ENCODE results near the gene ZNF669. TPM values are rescaled to one million over a fixed set of nuclear protein-coding genes. Genes with fewer than 3 reads are reported as not detected.
A peak's percentile ranks its signal among the peaks of the same experiment; 100 is the strongest.

Gene ZNF669
- total and polyA plus RNA-seq, 2 experiments from 2014 or later = 13.7 to 25.4 TPM

DNA sequence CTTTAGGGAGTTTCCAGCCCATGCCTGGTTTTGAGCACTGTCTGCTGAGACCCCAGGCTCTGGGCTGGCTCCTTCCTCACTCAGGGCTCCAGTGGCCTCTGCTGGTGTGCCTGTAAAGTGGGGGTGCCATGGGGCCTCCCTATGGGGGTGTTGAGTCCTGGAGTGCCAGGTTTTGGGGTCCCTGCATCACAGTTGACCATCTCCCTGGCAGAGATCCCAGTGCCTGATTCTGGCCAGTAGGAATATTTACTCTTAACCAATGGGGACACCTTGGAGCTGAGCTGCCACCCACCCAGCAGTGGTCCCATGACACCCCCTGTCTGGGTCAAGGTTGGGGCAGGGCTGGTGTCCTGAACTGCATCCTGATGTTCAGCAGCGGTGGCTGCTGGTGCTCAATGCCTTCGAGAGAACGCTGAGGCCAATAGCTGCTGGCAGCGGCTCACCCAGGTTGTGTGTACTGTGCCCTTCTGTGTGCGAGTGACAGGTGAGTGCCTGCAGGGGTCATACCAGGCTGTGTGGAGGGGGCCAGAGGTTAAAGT is 9.6 kb upstream of the ZNF669 start:
- H4K20me1 ChIP-seq (replicated peaks; ENCODE audit: insufficient read depth) = no peaks in the 10 kb centered on the region

DNA sequence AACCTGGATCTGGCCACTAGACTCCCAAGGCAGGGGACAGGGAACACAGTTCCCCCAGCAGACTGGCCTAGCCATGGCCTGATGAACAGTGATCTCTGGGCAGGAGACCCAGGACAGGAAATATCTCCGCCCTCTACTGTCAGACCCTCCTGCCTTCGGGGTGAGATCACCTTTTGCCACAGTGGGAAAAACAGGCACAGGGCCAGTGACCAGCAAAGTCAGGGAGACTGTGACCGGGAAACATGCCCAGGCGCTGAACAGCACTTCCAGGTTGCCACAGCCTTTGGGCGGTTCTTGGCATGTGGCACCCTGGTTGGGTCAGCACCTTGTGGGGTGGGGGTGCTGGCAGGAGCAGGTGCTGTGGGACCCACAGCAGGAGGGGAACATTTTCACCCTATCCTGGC is 8.9 kb upstream of the ZNF669 start:
- Mint-ChIP-seq H3K27me3 (ENCODE audit: insufficient read depth, low read depth, poor library complexity) (peaks cover 32% of the 10 kb centered on the region), H3K27ac (no peak overlapping the region), H3K4me1 (peaks cover 10% of the 10 kb centered on the region), H3K9me3 (peaks cover 6% of the 10 kb centered on the region; the same call in 2 of the 3 replicates), H3K36me3 (ENCODE audit: low read depth) (peaks cover 3% of the 10 kb centered on the region; the same call in 1 of the 3 replicates), H3K4me3 (peak overlapping the region; percentile 63)
- no peak for DNase-seq (ENCODE audit: low spot score)
- Histone ChIP-seq H2AFZ (no peak overlapping the region), H3K4me2 (peak overlapping the region; percentile 97; the same call in 1 of the 2 replicates), H3K4me3 (no peak overlapping the region), H3K9me2 (ENCODE audit: insufficient read depth) (no peaks in the 10 kb centered on the region), H3K27me3 (ENCODE audit: insufficient read depth) (peaks cover 45% of the 10 kb centered on the region), H3K36me3 (ENCODE audit: insufficient read depth) (no peaks in the 10 kb centered on the region), H4K20me1 (replicated peaks; ENCODE audit: insufficient read depth) (no peaks in the 10 kb centered on the region), H3F3A (replicated peaks; ENCODE audit: low read depth) (no peaks in the 10 kb centered on the region), H3K27ac (ENCODE audit: low read depth) (no peak overlapping the region), H3K4me1 (ENCODE audit: insufficient read depth) (peaks cover 3% of the 10 kb centered on the region), H3K79me2 (replicated peaks; ENCODE audit: insufficient read depth) (no peaks in the 10 kb centered on the region)
- TF ChIP-seq, protein P1, sequence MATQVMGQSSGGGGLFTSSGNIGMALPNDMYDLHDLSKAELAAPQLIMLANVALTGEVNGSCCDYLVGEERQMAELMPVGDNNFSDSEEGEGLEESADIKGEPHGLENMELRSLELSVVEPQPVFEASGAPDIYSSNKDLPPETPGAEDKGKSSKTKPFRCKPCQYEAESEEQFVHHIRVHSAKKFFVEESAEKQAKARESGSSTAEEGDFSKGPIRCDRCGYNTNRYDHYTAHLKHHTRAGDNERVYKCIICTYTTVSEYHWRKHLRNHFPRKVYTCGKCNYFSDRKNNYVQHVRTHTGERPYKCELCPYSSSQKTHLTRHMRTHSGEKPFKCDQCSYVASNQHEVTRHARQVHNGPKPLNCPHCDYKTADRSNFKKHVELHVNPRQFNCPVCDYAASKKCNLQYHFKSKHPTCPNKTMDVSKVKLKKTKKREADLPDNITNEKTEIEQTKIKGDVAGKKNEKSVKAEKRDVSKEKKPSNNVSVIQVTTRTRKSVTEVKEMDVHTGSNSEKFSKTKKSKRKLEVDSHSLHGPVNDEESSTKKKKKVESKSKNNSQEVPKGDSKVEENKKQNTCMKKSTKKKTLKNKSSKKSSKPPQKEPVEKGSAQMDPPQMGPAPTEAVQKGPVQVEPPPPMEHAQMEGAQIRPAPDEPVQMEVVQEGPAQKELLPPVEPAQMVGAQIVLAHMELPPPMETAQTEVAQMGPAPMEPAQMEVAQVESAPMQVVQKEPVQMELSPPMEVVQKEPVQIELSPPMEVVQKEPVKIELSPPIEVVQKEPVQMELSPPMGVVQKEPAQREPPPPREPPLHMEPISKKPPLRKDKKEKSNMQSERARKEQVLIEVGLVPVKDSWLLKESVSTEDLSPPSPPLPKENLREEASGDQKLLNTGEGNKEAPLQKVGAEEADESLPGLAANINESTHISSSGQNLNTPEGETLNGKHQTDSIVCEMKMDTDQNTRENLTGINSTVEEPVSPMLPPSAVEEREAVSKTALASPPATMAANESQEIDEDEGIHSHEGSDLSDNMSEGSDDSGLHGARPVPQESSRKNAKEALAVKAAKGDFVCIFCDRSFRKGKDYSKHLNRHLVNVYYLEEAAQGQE (IDR thresholded peaks at IDR 0.05; ENCODE audit: unreplicated experiment) = no peak
- TF ChIP-seq, protein P2, sequence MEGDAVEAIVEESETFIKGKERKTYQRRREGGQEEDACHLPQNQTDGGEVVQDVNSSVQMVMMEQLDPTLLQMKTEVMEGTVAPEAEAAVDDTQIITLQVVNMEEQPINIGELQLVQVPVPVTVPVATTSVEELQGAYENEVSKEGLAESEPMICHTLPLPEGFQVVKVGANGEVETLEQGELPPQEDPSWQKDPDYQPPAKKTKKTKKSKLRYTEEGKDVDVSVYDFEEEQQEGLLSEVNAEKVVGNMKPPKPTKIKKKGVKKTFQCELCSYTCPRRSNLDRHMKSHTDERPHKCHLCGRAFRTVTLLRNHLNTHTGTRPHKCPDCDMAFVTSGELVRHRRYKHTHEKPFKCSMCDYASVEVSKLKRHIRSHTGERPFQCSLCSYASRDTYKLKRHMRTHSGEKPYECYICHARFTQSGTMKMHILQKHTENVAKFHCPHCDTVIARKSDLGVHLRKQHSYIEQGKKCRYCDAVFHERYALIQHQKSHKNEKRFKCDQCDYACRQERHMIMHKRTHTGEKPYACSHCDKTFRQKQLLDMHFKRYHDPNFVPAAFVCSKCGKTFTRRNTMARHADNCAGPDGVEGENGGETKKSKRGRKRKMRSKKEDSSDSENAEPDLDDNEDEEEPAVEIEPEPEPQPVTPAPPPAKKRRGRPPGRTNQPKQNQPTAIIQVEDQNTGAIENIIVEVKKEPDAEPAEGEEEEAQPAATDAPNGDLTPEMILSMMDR (conservative IDR thresholded peaks at IDR 0.05; ENCODE audit: low read depth in 2 of 2) = 0 out of 4 replicates have a peak, but pooled peaks of 1 of the 2 experiments have one; percentile 10
- ATAC-seq = no peak

More for the DNA sequence above, 9.6 kb upstream of the ZNF669 start:
- TF ChIP-seq CREB1 (CRISPR knock-in tag; IDR thresholded peaks at IDR 0.05; ENCODE audit: low read depth) = no peak
- TF ChIP-seq, protein P1 (IDR thresholded peaks at IDR 0.05; ENCODE audit: unreplicated experiment) = no peak
- no peak for TF ChIP-seq ZNF114 (CRISPR knock-in tag; IDR thresholded peaks at IDR 0.05)
- TF ChIP-seq, protein P3, sequence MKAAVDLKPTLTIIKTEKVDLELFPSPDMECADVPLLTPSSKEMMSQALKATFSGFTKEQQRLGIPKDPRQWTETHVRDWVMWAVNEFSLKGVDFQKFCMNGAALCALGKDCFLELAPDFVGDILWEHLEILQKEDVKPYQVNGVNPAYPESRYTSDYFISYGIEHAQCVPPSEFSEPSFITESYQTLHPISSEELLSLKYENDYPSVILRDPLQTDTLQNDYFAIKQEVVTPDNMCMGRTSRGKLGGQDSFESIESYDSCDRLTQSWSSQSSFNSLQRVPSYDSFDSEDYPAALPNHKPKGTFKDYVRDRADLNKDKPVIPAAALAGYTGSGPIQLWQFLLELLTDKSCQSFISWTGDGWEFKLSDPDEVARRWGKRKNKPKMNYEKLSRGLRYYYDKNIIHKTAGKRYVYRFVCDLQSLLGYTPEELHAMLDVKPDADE (IDR thresholded peaks at IDR 0.05) = no peak
- TF ChIP-seq STAT1 (IDR thresholded peaks at IDR 0.05; ENCODE audit: unreplicated experiment) = no peak
- no peak for TF ChIP-seq EZH2 (IDR thresholded peaks at IDR 0.05; ENCODE audit: low read depth, unreplicated experiment)
- ATAC-seq (no peak), DNase-seq (ENCODE audit: low spot score) (no peak)
- H3F3A ChIP-seq (replicated peaks; ENCODE audit: low read depth) = no peaks in the 10 kb centered on the region
- no peaks in the 10 kb centered on the region for H3K79me2 ChIP-seq (replicated peaks; ENCODE audit: insufficient read depth)
- H3K9me3 Mint-ChIP-seq = peaks cover 7% of the 10 kb centered on the region; the same call in 2 of the 3 replicates
- H3K27ac ChIP-seq (ENCODE audit: low read depth) = no peak overlapping the region
- H2AFZ ChIP-seq = no peak overlapping the region
- H3K27me3 Mint-ChIP-seq (ENCODE audit: insufficient read depth, low read depth, poor library complexity) = peaks cover 32% of the 10 kb centered on the region
- no peak overlapping the region for H3K4me2 ChIP-seq
- peaks cover 45% of the 10 kb centered on the region for H3K27me3 ChIP-seq (ENCODE audit: insufficient read depth)
- no peaks in the 10 kb centered on the region for H3K36me3 ChIP-seq (ENCODE audit: insufficient read depth)
- H3K4me3 Mint-ChIP-seq = no peak overlapping the region
- H3K9me2 ChIP-seq (ENCODE audit: insufficient read depth) = no peaks in the 10 kb centered on the region
- peaks cover 3% of the 10 kb centered on the region for H3K4me1 ChIP-seq (ENCODE audit: insufficient read depth)
- peaks cover 3% of the 10 kb centered on the region; the same call in 1 of the 3 replicates for H3K36me3 Mint-ChIP-seq (ENCODE audit: low read depth)
- H3K4me1 Mint-ChIP-seq = peaks cover 10% of the 10 kb centered on the region
- no peak overlapping the region for H3K4me3 ChIP-seq
- no peak overlapping the region for H3K27ac Mint-ChIP-seq
